G401.6 (cell line): ENCODE data around the gene LGR6.

Experiments
- FAIRE-seq: peaks from 2 replicates; lab custom pipeline; 2012; peaks lifted over from hg19 to GRCh38; lab: Jason Lieb, UNC

The LGR6 gene

DNA sequence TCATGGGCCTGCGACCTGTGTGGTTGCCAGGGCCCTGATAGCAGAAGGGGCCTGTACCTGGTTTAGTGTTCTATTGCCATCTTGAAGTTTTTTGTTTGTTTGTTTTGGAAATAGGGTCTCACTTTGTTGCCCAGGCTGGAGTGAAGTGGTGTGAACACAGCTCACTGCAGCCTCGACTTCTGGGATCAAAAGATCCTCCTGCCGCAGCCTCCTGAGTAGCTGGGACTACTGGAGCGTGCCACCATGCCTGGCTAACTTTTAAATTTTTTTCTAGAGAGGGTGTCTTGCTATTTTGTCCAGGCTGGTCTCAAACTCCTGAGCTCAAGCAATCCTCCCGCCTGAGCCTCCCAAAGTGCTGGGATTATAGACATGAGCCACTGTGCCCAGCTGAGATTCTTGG, 75.2 kb downstream of the LGR6 start:
- FAIRE-seq: no peak

DNA sequence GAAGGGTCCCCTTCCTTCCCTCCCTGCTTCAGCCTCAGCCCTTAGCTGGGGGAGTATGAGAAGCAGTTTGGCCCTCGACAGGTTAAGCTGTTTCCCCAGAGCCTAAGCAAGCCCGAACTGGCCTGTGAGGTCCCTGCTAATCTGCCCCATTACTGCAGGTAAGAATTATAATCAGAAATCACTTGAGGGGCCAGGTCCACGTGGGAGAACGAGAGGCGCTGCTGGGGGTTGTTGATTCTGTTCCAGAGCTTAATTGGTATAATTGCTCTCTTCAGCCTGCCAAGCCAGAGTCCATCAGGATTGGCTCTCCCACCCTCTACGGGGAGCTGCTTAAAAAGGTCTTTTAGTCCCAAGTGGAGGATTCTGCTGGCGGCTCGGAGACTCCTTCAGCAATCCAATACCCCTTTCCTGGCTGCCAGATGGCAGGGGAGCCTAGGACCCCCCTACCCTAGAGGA, 77.3 kb downstream of the LGR6 start:
- FAIRE-seq: no peak

DNA sequence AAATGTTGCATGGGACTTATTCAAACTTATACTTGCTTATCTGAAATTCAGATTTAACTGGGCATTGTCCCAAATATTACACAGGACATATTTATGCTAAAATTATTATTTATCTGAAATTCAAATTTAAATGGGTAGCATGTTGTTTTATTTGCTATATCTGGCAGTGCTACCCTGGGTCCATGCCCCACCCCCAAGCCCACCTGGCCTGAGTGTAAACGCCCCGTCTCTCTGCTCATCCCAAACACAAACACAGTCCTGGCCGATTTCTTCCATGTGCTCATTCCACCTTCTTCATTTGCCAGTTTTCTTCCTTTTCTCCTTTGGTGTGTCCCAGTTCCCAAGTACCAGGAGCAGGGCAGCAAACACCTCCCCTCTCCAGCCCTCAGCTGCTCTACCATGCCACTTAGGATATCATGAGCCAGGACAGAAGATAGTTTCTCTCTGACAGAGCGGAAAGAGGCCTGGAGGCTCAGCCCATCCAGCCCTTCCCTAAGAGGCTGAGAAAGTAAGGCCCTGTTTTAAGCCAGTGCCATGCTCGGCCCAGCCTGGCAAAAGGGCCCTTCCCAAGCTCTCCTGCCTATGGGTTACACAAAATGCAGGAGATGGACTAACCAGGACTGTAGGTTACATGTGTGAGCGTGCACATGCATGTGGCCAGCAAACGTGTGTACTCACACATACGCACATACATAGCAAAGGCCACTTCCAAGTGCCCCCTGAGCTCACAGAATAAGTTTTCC, 78.7 kb downstream of the LGR6 start:
- FAIRE-seq: no peak

DNA sequence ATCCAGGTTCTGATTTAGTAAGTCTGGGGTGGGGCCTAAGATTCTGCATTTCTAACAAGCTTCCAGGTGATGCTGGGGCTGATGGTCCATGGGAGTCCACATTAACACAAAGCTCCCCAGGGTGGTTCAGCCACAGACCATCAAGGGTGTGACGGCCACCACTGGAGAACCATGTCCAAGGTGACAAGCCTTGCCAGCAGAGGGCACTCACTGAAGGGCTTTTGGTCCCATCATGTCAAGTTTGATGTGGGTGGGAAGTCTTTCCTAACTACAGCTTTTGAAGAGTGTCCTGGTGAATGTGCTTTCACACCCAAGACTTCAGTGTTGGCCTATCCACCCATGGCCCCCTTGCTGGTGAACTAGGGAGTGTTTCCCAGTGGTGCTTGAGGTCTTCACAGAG, 81.0 kb downstream of the LGR6 start:
- no peak for FAIRE-seq

DNA sequence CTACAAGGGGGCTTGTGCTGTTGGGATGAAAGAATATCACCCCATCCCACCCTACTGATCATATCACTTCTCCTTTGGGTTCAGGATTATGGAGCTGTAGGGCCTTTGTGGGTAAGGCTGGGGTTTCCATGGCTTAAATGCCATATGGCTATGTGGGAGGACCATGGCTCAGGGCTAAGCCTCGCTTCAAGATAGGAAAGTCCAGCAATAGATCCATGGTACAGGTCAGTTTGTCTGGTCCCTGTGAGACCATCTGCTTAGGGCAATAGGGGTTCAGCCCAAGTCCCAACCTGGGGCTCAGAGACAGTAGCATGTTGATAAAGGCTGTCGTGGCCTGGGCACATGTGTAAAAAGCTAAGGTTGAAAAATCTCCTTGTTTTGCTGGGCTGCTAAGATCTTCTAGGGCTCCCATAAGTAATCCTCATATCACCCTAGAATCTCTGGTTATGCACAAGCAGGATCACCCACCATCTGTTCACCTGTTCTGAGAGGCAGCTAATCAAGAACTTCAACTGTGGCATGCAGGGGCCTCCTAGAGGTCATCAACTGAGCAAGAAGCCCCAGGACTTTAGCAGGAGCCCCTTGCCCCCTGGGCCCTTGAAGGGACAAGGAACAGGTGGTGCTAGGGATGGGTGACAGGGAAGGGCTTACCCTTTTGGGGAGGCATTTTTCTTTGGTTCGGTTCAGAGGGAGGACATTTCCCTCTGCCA, 81.6 kb downstream of the LGR6 start:
- no peak for FAIRE-seq

DNA sequence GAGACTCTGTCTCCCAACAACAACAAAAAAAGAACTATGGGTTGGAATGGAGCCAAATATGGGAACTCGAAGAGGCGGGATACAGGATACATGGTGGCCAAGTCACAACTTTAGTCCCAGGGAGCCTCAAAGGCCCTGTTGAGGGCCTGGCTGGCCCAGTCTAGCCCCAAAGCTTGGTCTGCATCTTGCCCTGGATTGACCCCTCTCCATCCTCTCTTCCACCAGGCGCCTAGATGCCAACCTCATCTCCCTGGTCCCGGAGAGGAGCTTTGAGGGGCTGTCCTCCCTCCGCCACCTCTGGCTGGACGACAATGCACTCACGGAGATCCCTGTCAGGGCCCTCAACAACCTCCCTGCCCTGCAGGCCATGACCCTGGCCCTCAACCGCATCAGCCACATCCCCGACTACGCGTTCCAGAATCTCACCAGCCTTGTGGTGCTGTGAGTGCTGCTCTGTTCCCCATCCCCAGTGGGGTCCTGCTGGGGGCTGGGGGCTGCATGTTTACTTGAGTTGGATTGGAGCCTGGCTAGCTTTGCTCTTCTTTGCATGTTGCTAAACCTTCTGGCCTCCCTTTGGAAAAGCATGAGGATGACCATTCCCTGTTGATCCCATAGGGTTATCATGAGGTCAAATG, 82.6 kb downstream of the LGR6 start:
- FAIRE-seq: no peak

DNA sequence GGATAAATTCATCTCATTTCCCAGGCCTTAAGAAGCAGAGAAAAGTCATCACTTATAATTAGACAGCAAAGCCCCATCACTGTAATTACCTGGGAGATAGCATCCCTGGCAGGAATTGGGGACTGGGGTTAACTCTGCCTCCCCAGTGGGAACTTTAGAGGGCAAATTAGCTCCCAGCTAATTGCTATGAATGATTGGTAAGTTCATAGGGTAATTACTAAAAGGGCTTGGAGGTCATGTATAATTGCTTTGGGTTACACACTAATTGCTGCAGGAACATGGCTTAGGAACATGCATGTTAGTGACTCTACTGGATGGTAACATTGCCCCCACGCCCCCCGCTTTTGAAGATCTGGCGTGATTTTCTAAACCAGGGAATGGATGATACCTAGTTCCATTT, 83.3 kb downstream of the LGR6 start:
- FAIRE-seq: no peak

DNA sequence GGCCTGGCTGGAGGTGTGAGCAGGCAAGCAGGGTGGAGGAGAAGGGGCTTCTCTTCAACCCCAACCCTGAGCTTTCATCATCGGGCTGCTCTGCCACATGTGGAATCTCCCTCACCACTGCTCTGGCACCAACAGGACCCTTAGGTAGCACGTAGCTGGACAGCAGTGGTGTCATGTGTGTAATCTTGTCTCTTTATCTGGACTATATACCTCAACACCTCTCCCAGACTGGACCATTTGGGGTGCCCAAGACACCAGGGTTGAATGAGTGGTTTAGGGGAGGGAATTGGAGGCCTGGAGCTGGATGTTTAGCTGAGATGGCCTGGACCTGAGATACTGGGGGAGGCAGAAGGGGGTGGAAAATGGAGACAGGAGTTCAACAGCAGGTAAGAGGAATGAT, 85.2 kb downstream of the LGR6 start:
- FAIRE-seq: no peak

DNA sequence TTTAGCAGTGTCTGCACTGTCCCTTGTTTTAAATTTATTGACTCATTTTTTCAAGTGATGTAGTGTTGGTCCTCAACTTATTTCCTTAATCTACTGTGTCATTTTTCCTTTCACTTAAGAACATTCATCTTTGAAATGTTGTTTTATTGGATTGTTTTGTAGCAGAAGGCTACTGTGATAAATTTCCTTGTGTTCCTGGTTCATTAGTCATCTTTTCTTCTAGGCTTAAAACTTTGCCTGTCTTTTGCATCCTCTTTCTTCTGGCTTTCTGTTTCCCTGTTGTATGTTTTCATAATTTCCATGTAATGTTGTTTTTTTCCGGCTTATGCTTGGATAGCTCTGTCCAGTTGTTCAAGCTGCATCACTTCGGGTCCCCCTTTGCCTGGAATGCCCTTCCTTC, 86.2 kb downstream of the LGR6 start:
- no peak for FAIRE-seq

DNA sequence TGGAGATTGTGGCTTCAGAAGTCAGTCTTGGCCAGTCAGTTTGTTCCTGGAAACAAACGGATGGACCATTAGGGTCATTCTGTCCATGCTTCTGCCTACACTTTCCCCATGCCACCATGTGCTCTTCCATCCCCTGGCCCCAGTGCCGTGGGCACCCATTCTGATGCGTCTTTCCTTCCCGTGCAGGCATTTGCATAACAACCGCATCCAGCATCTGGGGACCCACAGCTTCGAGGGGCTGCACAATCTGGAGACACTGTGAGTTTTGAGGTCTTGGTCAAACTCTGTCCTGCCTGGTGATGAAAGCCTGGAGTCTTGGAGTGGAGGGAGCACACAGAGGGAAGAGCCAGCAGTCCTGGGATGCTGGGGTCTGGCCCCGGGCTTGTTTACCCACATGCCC, 87.0 kb downstream of the LGR6 start:
- FAIRE-seq: no peak

DNA sequence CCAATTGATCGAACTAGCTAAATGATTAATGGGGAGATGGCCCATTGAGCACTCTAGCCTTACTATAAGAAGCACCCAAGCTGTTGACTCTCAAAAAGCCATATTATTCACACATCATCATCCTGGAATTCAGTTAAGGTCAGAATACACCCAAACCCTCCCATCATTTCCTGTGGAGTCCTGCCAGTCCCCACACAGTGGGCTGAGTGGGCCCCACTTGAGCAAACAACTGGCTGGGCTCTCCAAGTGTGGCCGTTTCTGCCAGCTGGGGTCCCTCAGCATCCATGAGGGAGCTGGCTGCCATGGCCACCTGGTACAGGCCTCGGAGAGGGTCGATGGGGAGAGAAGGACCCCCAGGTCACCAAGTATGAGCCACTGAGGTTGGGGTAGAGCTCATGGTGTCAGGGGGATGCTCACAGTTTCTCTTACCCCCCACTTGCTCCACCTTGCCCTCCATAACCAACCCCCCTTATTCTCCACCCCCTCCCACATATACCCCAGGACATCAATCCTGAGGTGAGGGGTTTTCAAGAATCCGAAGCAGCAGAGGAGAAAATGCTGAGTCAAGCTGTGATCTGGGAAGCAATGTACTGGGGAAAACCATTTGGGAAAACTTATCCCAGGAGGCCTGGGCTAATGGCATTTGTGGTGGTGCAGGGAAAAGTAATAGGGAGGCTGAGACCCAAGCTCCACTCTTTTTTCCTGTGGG, 87.9 kb downstream of the LGR6 start:
- no peak for FAIRE-seq

DNA sequence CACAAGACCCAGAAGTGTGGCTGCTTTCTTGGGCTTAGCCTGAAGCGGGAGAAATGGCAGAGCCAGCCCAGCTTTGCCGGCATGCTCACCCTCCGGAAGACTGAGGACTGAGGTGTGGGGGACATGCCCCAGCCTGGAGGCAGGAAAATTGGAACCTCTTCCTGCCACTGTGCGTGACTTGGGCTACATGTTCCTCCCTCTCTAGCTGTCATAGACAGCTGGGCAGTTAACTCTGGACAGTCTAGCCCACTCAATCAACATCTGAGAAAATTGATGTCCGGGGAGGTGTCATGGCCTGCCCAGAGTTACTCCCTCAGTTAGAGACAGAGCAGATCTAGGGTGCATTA, 88.4 kb downstream of the LGR6 start:
- FAIRE-seq: no peak

DNA sequence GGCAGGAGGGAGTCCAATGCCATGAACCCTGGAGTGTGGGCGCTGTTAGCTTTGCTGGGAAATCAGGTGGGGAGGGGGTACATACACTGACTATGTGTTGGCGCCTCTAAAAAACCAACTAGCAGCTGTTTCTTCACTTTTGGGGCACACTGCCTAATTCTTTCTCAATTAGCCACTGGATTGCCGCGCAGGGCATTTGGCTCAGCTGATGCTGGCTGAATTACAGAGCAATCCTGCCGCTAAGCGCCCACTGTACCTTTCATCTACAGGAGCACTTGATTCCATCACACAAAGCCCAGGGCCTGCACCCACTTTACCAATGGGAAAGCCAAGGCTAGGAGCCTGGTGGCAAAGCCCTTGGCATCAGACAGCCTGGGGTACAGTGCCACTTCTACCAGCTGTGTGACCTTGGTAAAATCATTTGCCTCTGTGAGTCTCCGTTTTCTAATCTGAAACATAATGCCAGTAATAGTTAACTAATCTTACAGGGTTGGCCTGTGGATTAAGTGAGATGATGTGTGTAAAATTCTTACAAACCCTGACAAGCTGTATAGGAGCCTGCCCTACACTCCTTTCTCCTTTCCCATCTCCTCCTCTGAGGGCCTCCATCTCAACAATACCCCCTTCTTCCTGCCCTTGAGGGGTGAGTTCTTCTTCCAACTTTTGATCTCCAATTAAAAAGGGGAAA, 89.1 kb downstream of the LGR6 start:
- FAIRE-seq: no peak

DNA sequence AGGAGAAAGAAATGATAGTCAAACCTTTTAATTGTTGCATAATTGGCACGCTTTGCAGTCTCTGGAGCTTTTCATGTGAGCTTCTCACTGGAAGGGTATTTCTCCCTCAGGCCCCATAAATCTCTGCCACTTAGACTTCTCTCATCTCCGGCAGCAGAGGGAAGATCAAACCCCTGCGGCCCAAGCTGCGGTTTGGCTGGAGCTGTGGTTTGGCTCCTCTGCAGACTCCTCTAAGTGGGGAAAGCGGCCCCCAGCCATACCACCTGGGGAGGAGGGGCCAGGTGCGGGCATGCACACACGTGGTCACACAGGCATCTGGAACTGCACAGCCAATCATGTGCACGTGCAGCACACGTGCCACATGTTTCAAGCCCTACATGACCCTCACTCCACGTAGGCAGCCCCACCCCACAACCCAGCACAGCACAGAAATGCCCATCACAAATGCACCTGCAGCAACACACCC, 89.8 kb downstream of the LGR6 start:
- FAIRE-seq: no peak

DNA sequence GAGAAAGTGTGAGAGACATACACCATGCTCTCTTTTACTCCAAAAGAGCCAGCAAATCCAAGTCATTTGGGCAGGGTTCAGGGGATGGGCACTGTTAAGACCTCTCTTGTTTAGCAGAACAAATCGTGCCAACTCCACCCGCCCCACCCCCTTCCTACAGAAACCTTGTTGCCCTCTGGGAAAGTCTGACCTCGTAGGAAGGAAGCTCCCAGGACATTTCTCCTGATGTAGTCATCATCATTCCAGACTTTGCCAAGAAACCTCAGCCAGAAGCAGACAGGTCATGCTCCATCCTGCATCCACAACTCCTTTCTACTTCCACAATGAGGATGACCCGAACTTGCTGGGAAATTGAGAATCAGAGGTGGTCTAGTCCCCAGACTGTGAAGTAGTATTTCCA, 90.4 kb downstream of the LGR6 start:
- FAIRE-seq: no peak

DNA sequence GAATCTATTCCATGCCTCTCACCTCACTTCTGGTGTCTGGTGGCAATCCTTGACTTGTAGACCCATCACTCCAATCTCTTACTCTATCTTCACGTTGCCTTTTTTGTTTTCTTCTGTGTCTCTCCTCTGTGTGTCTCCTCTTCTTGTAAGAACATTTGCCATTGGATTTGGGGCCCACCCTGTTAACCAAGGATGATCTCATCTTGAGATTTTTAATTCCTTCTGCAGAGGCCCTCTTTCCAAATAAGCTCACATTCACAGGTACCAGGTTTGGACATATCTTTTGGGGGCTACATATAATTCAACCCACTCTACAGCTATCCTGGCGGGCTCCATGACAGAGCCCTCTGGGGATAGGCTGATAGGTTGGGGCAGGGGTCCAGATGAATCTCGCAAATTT, 92.3 kb downstream of the LGR6 start:
- no peak for FAIRE-seq

DNA sequence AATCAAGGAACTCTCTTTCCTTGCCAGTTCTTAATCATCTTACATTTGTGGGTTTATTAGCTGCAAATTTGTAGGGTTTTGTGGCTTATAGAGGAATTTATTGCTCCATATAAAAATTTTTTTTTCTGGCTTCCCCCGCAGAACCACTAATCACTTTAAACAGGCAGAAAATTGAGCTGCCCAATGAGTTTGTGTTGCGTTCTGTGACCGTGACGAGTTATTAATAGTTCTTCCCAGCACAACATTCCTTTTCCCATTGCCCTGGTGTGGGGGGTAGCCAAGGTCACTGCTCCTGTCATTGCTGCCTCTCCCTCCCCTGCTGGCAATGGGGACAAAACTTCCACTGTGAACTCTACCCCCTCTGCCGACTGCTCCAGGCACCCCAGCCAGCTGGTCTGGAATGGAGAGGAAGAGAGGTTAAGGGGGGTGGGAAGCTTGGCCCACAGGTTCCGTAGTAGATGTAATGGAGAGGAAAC, 93.1 kb downstream of the LGR6 start:
- no peak for FAIRE-seq

DNA sequence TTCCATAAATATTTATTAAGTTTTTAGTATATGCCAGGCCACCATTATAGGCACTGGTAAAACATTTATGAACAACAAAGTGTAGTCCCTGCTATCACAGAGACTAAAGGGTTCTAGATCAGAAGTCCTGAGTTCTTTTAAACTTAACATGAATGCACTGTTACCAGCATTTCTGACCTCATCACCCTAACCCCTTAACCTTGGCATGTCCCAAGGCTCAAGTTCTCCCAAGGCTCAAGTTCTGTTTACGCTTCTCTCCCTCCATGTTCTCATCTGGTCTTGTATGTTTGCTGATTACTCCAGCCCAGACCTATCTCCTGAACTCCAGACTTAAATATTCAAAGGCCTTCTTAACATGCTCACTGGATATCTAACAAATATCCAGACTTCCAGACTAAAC, 93.6 kb downstream of the LGR6 start:
- no peak for FAIRE-seq

DNA sequence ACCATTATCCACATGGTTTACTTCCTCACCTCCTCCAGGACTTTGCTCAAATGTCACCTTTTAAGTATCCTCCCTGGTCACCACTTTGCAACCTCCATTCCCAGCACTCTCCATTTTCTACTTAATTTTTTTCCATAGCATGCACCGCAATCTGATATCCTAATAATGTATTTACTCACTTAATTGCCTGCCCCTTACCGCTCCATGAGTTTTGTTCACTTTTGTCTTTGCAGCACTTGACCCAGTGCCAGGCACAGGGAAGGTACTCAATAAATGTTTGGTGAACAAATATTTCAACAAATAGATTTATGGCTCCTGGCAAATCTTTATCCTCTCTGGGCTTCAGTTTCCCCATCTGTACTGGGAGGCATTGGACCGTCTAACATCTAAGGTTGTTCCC, 94.6 kb downstream of the LGR6 start:
- no peak for FAIRE-seq

DNA sequence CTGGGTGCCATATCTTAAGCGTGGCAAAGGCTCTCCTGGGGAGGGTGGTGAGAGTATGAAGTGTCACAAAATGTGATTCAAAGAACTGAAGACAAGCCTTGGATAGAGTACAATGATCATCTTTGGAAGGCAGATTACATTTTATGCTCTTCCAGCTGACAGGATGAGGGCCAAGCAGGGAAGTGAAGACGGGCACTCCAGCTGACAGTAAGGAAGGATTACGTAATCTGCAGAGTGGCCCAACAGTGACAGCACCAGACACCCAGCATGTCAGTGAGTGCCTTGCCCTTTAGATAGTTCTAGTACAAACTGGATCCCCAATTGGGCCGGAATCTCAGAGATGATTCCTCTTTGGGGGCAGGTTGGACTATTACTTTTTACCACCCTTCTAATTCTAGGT, 95.4 kb downstream of the LGR6 start:
- no peak for FAIRE-seq

DNA sequence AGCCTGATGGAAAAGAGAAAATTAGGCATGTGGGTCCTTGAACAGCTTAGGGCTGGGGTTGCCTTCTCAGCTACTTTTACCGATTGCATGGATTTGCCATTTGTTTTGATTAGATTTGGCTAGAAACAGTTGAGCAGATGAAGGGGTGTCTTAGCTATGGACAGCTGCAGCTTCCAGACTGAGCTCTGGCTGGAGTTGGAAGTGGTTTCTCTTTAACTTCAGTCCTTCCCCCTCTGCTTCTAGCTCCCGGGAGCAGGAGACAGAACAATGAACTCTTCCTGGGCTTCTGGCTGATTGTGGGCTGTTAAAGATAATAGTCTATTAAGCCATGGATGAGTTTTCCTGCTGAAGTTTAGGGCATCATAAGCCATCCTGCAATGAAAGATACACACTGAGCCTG, 97.4 kb downstream of the LGR6 start:
- FAIRE-seq: no peak
